Chondrocyte (in vitro differentiated cells): Measurements from ENCODE around the gene UBE2L6. TPM values are rescaled to one million over a fixed set of nuclear protein-coding genes. Genes with fewer than 3 reads are reported as not detected.

Experiments
- DNase-seq: peaks from one replicate; pipeline ENCODE4 v3.0.0; 2021; ENCODE audit warnings: mixed read lengths, low spot score
- H3K27ac Mint-ChIP-seq: one replicate; pipeline ENCODE4 v1.8.0; 2021; ENCODE audit warnings: mild to moderate bottlenecking, moderate library complexity, mixed read lengths; ENCODE audit not compliant: unreplicated experiment
- H3K27me3 Mint-ChIP-seq: 2 replicates; pipeline ENCODE4 v1.8.0; 2021; ENCODE audit warnings: low read depth, mixed read lengths
- H3K36me3 Mint-ChIP-seq: 2 replicates; pipeline ENCODE4 v1.8.0; 2021; ENCODE audit warnings: low read depth, mixed read lengths
- H3K4me1 Mint-ChIP-seq: 2 replicates; pipeline ENCODE4 v1.8.0; 2021; ENCODE audit warnings: low read depth, mild to moderate bottlenecking, mixed read lengths
- H3K4me3 Mint-ChIP-seq: one replicate; pipeline ENCODE4 v1.8.0; 2021; ENCODE audit warnings: mild to moderate bottlenecking, moderate library complexity, mixed read lengths; ENCODE audit not compliant: unreplicated experiment
- H3K9me3 Mint-ChIP-seq: 2 replicates; pipeline ENCODE4 v1.8.0; 2021; ENCODE audit warnings: low read depth, mixed read lengths
- total RNA-seq: library from RNA; stranded (reverse); gene quantifications from 3 replicates; pipeline ENCODE4 v1.2.1, GENCODE V29; 2021
- TF ChIP-seq, protein P1 (sequence below): fragments of 200-600 bp; sonication (generic); IDR thresholded peaks from 2 replicates; pipeline ENCODE4 v1.5.0; 2021; ENCODE audit warnings: antibody characterized with exemption, mild to moderate bottlenecking, moderate library complexity

Gene UBE2L6
- total RNA-seq, 1 donor from 2014 or later: 8.8 TPM

DNA sequence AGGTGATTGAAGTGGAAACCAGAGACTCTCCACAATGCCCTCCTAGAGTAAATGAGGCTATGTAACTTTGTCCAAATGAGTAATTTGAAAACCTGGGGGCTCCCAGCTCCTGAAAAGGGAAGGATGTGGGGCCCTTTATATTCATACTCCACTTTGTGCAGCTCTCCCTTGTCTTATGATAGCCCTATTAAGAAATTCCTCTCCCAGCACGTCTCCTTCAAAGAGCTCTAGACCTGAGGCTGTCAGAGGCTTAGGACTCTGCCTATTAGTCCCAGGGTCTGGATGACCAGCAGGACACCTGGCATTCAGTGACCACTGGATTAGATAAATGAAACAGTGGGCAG is 54.0 kb downstream of the UBE2L6 start:
- Mint-ChIP-seq H3K4me1 (peaks cover 16% of the 10 kb centered on the region), H3K4me3 (peak overlapping the region; percentile 27), H3K27ac (no peak overlapping the region), H3K27me3 (no peaks in the 10 kb centered on the region), H3K9me3 (no peaks in the 10 kb centered on the region), H3K36me3 (no peaks in the 10 kb centered on the region)
- TF ChIP-seq, protein P1, sequence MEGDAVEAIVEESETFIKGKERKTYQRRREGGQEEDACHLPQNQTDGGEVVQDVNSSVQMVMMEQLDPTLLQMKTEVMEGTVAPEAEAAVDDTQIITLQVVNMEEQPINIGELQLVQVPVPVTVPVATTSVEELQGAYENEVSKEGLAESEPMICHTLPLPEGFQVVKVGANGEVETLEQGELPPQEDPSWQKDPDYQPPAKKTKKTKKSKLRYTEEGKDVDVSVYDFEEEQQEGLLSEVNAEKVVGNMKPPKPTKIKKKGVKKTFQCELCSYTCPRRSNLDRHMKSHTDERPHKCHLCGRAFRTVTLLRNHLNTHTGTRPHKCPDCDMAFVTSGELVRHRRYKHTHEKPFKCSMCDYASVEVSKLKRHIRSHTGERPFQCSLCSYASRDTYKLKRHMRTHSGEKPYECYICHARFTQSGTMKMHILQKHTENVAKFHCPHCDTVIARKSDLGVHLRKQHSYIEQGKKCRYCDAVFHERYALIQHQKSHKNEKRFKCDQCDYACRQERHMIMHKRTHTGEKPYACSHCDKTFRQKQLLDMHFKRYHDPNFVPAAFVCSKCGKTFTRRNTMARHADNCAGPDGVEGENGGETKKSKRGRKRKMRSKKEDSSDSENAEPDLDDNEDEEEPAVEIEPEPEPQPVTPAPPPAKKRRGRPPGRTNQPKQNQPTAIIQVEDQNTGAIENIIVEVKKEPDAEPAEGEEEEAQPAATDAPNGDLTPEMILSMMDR: no peak
- DNase-seq: no peak

DNA sequence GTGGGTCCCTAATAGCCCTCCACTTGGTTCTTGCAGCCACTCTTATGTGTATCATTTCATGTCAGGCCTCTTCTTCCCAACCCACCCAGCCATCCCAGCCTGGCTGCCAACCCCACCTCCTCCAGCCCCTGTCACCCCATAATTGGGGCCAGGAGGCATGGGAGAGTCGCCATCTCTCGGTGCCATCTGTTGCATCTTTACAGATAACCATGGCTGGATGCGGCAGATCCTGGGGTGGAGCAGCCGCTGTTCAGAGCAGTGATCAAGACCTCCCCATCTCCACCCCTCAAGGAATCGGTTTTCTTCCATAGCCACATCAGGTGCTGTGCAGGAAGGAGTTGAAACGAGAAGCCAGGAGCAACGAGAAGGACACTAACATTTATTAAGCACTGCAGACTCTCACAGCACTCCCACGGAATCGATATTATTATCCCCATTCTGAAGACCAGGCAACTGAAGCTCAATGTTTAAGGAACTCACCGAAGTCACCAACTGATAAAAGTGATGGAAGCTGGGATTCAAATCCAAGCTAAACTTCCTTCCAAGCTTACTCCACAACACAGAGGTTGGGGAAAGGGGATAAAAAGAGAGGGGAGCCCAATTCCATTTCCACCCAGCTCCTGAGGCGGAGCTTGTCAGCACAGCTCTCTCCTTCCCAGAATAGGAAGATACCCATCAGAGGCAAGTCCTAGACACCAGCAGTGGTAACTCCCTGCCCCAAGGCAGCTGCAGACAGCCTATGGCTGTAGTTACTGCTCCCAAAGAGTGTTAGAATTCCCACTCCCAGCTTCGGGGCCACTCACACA is 54.6 kb downstream of the UBE2L6 start:
- Mint-ChIP-seq H3K36me3 (no peaks in the 10 kb centered on the region), H3K27ac (no peak overlapping the region), H3K27me3 (no peaks in the 10 kb centered on the region), H3K4me1 (peaks cover 16% of the 10 kb centered on the region), H3K4me3 (no peak overlapping the region), H3K9me3 (no peaks in the 10 kb centered on the region)
- DNase-seq: peak; percentile 41
- TF ChIP-seq, protein P1: no peak

- no peaks in the 10 kb centered on the region for H3K9me3 Mint-ChIP-seq
- no peaks in the 10 kb centered on the region for H3K27me3 Mint-ChIP-seq
- H3K36me3 Mint-ChIP-seq: no peaks in the 10 kb centered on the region
- H3K27ac Mint-ChIP-seq: no peak overlapping the region
- H3K4me3 Mint-ChIP-seq: no peak overlapping the region
- DNase-seq: peak; percentile 40
- TF ChIP-seq, protein P1: no peak
- H3K4me1 Mint-ChIP-seq: peaks cover 16% of the 10 kb centered on the region
Measured at GRCh38 chr11:57511741-57512430, 55.6 kb downstream of the UBE2L6 start.

DNA sequence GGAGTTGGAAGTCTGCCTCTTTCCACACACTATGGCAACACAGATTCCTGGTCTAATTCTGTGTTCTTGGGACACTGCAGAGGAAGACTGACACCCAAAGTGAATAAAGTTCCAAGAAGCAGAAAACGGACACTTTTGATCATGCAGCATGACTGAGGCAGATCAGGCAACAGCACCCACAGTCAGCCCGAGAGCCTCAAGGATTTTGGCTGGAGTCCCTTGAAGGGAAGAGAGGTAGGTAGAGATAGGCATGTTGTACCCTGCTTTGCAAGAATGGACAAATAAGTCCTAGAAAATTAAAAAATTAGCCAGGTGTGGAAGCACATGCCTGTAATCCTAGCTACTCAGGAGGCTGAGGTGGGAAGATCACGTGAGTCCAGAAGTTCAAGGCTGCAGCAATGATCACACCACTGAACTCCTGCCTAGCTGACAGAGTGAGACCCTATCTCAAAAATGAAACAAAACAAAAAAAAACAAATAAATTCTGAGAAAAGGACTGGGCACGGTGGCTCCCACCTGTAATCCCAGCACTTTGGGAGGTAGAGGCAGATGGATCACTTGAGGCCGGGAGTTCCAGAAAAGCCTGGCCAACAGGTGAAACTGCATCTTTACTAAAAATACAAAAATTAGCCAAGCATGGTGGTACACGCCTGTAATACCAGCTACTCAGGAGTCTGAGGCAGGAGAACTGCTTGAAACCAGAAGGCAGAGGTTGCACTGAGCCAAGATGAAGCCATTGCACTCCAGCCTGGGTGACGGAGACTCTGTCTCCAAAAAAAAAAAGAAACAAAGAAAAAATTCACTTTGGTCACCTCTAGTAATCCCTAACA is 58.9 kb downstream of the UBE2L6 start:
- H3K27me3 Mint-ChIP-seq: no peaks in the 10 kb centered on the region

More for the DNA sequence above, 58.9 kb downstream of the UBE2L6 start:
- Mint-ChIP-seq H3K27ac (no peak overlapping the region), H3K9me3 (no peaks in the 10 kb centered on the region), H3K4me1 (peaks cover 6% of the 10 kb centered on the region), H3K4me3 (no peak overlapping the region), H3K36me3 (no peaks in the 10 kb centered on the region)
- TF ChIP-seq, protein P1: no peak
- no peak for DNase-seq
